Upper lobe of right lung (tissue), 1 donor: ENCODE data around the gene CTU1. TPM values are rescaled to one million over a fixed set of nuclear protein-coding genes. Genes with fewer than 3 reads are reported as not detected.
A peak's percentile ranks its signal among the peaks of the same experiment; 100 is the strongest.

Experiments
- ATAC-seq: fragments of 200-7000 bp; cut with Tn5 transposase; one replicate; pipeline ENCODE4 v1.9.1; 2020; ENCODE audit warnings: mild to moderate bottlenecking, moderate library complexity
- DNase-seq: peaks from one replicate; pipeline ENCODE4 v3.0.0-alpha.2; 2020
- H3K27ac ChIP-seq: fragments of 200-600 bp; one replicate; pipeline ENCODE4 v1.8.0; 2022
- H3K27me3 ChIP-seq: fragments of 200-600 bp; one replicate; pipeline ENCODE4 v1.8.0; 2022; ENCODE audit warnings: mild to moderate bottlenecking
- H3K36me3 ChIP-seq: fragments of 200-600 bp; one replicate; pipeline ENCODE4 v1.8.0; 2022
- H3K4me1 ChIP-seq: fragments of 200-600 bp; one replicate; pipeline ENCODE4 v1.8.0; 2022
- H3K4me3 ChIP-seq: fragments of 200-600 bp; one replicate; pipeline ENCODE4 v1.8.0; 2022; ENCODE audit warnings: mild to moderate bottlenecking
- H3K9me3 ChIP-seq: fragments of 200-600 bp; one replicate; pipeline ENCODE4 v1.8.0; 2022
- CTCF ChIP-seq: fragments of 200-600 bp; IDR thresholded peaks from one replicate; pipeline ENCODE4 v1.8.0; 2022; ENCODE audit warnings: antibody characterized with exemption
- intact Hi-C: fragments of 100-400 bp; cut with DNase I; formaldehyde crosslinking; loops from one replicate; pipeline ENCODE4 v1.11.0; 2022
- total RNA-seq: library from RNA; stranded (reverse); fragmentation: NEBNext Ultra II Directional; extraction: Animal tissue kit (Norgen Biotek cat#: 25700); gene quantifications from one replicate; pipeline ENCODE4 v1.2.1, GENCODE V29; 2021
- donor health status: DM: no; HTN: yes; CAD: no; lungs with severe emphysema.

The CTU1 gene
- total RNA-seq, 1 donor from 2014 or later = 8.5 TPM

DNA sequence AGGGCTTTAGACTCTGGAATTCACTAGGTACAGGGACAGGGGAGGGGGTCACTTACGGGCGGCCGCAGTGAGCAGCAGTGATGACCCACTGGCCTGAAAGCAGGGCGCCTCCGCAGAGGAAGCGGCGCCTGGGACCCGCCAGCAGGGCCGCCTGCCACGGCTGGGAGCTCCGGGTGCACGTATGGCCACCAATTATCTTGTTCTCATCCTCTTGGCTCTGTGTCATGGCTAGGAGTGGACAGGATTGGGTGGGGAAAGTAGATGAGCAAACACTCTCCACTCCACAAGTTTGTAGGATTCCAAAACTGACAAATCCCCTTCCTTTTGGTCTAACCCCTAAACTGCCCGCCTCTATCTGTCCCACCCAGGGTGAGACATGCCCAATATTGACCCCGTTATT, 26.7 kb downstream of the CTU1 start:
- no peaks in the 10 kb centered on the region for H3K9me3 ChIP-seq
- H3K27ac ChIP-seq = no peak overlapping the region
- H3K4me1 ChIP-seq = no peaks in the 10 kb centered on the region
- H3K4me3 ChIP-seq = no peak overlapping the region
- no peak for DNase-seq
- peaks cover 6% of the 10 kb centered on the region for H3K27me3 ChIP-seq
- H3K36me3 ChIP-seq = no peaks in the 10 kb centered on the region
- intact Hi-C loops = no loop called here
- TF ChIP-seq CTCF = no peak
- ATAC-seq = no peak

DNA sequence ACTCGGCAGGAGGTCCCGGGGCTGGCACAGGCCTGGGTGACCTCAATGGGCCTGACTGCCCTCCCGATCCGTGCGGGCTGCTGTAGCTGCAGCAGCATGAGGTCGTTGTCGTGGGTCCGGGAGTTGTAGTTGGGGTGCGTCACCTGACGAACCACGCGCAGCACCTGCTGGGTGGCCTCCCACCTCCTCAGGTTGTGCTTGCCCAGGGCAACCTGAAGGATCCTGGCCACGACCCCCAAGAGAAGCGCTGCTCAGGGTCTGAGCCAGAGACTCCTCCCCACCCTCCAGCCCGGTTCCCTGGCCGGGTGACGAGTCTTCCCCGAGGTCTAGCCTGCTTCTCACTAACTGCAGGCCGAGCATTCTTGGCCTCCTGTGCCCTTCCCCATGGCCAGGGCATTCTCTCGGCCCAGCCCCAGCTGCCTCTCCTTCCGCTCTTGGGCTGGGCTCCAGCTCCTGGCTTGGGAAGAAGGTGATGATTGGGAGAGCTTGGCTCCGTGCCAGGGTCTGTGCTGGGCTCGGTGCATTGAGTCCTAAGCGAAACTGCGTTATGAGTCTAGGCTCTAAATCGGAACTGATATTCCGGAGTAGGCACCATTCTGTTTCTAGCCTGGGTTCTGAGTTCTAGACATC, 28.6 kb downstream of the CTU1 start:
- no peaks in the 10 kb centered on the region for H3K4me1 ChIP-seq
- DNase-seq (no peak), ATAC-seq (peak; percentile 16)
- no peaks in the 10 kb centered on the region for H3K36me3 ChIP-seq
- H3K9me3 ChIP-seq = no peaks in the 10 kb centered on the region
- H3K4me3 ChIP-seq = no peak overlapping the region
- H3K27me3 ChIP-seq = peaks cover 6% of the 10 kb centered on the region
- H3K27ac ChIP-seq = no peak overlapping the region
- no peak for TF ChIP-seq CTCF
- intact Hi-C loops = no loop called here

DNA sequence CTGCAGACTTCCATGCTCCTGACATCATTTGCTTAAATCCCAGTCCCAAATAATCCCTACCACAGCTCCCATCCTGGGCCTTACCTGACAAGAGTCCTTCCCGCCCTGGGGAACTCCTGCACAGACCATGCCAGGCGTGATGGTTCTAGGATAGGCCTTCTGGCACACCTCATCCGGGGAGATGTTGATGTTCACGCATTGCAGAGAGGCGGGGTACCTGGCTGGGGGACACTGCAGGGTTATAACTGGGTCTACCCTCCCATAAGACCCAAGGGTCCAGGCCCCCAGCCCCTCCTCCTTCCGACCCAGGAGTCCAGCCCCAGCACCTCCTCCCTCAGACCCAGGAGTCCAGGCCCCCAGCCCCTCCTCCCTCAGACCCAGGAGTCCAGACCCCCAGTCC, 29.5 kb downstream of the CTU1 start:
- Histone ChIP-seq H3K27me3 (peaks cover 6% of the 10 kb centered on the region), H3K4me1 (no peaks in the 10 kb centered on the region)
- TF ChIP-seq CTCF = no peak

DNA sequence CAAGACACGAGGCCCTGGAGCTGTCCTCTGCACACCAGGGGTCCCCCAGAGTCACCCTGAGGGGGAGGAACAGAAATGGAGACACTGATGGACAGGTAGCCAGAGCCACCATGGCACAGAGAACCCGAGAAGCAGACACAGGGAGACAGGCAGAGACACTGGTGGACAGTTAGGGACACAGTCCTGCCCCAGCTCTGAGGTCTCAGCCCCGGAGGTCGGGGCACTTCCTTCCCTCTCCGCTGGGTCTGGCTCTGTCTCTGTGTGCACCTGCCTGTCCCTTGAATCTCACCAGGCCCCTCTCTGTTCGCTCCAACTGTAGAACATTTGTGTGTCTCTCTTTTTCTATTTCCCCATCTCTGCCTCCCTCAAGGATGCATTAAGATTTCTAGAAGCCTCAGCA, 30.1 kb downstream of the CTU1 start:
- no peaks in the 10 kb centered on the region for H3K9me3 ChIP-seq
- H3K27me3 ChIP-seq = peaks cover 6% of the 10 kb centered on the region
- ATAC-seq (peak; percentile 40), DNase-seq (no peak)
- H3K4me1 ChIP-seq = no peaks in the 10 kb centered on the region
- H3K36me3 ChIP-seq = no peaks in the 10 kb centered on the region
- TF ChIP-seq CTCF = no peak
- H3K27ac ChIP-seq = no peak overlapping the region
- H3K4me3 ChIP-seq = no peak overlapping the region
- intact Hi-C loops = no loop called here

More for the DNA sequence above, 29.5 kb downstream of the CTU1 start:
- intact Hi-C loops = no loop called here
- H3K27ac ChIP-seq = no peak overlapping the region
- no peaks in the 10 kb centered on the region for H3K36me3 ChIP-seq
- no peaks in the 10 kb centered on the region for H3K9me3 ChIP-seq
- ATAC-seq (no peak), DNase-seq (no peak)
- no peak overlapping the region for H3K4me3 ChIP-seq

DNA sequence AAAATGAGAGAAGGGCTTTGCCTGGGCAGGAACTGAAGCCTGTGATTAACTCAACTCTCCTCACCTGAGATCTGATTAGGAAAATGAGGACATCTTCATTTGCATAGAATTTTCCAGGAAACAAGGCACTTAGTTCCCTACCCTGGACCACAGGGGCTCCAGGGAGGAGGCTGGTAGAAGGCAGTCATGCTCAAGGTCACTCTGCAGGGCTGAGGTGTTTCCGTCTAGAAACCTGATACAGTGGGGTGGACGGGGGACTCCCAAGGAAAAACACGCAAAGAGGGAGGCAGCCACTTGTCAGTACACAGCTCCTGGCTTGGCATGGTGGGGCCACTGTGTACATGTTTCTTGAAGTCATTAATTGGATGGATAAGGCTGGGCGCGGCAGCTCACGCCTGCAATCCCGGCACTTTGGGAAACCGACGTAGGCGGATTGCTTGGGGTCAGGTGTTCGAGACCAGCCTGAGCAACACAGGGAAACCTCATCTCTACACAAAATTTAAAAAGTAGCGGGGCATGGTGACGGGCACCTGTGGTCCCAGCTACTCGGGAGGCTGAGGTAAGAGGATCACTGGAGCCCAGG, 31.5 kb downstream of the CTU1 start:
- H3K4me1 ChIP-seq = no peaks in the 10 kb centered on the region
- ATAC-seq (no peak), DNase-seq (no peak)
- no peak overlapping the region for H3K27ac ChIP-seq
- no peak overlapping the region for H3K4me3 ChIP-seq
- no peaks in the 10 kb centered on the region for H3K9me3 ChIP-seq
- H3K27me3 ChIP-seq = no peaks in the 10 kb centered on the region
- H3K36me3 ChIP-seq = no peaks in the 10 kb centered on the region
- TF ChIP-seq CTCF = no peak
- intact Hi-C loops = no loop called here

GRCh38 chr19:51075998-51076397, 32.2 kb downstream of the CTU1 start:
- H3K4me1 ChIP-seq = no peaks in the 10 kb centered on the region
- no peak overlapping the region for H3K27ac ChIP-seq
- no peak for DNase-seq
- ATAC-seq = no peak
- no peaks in the 10 kb centered on the region for H3K36me3 ChIP-seq
- H3K9me3 ChIP-seq = no peaks in the 10 kb centered on the region
- H3K4me3 ChIP-seq = no peak overlapping the region
- intact Hi-C loops = no loop called here
- no peaks in the 10 kb centered on the region for H3K27me3 ChIP-seq
- TF ChIP-seq CTCF = no peak
